T follicular helper cell (primary cell): ENCODE results near the gene CDH13.

ENCODE experiments used
- DNase-seq: peaks from one replicate; pipeline ENCODE4 v3.0.0-alpha.2; 2020; ENCODE audit warnings: low read depth

The CDH13 gene

GRCh38 chr16:82628088-82628423, 1.3 kb downstream of the CDH13 start:
- DNase-seq = no peak

DNA sequence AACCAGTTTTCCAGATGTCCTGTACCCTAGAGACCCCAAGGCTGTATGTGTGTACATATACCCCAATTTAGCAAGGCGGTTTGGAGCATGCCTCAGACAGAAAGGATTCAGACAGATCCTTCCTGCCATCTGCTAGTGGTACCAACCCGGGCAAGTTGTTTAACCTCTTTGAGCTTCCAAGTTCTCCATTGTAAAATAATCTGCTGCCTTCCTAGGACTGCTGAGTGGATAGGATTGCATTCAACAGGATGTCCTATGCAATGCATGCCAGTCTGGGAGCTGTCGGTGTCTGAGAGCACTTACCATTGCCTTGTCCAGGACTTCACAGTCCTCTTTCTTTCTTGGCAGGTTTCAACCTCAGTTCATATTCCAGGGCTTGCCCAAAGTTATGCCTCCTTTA, 1.9 kb downstream of the CDH13 start:
- no peak for DNase-seq

GRCh38 chr16:82629441-82630027, 2.8 kb downstream of the CDH13 start:
- no peak for DNase-seq

DNA sequence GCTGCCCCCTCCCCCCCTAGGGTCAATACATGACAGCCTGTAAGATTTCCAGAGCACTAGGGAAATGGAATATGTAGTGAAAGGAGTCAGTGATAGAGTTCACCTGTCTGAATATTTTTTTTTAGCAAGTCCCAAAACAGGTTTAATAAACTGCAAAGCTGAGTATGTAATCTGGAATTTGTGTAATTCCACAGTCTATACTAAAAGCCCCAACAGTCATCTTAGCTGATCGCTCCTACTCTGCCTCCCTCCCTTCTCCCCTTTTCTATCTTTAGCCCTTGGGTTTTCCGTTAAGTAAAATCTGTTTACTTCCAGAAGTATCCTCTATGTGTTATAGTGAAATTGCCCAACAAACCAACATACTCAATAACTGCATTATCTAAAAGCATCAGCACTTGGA, 3.5 kb downstream of the CDH13 start:
- DNase-seq = no peak

GRCh38 chr16:82630688-82631087, 3.9 kb downstream of the CDH13 start:
- no peak for DNase-seq

DNA sequence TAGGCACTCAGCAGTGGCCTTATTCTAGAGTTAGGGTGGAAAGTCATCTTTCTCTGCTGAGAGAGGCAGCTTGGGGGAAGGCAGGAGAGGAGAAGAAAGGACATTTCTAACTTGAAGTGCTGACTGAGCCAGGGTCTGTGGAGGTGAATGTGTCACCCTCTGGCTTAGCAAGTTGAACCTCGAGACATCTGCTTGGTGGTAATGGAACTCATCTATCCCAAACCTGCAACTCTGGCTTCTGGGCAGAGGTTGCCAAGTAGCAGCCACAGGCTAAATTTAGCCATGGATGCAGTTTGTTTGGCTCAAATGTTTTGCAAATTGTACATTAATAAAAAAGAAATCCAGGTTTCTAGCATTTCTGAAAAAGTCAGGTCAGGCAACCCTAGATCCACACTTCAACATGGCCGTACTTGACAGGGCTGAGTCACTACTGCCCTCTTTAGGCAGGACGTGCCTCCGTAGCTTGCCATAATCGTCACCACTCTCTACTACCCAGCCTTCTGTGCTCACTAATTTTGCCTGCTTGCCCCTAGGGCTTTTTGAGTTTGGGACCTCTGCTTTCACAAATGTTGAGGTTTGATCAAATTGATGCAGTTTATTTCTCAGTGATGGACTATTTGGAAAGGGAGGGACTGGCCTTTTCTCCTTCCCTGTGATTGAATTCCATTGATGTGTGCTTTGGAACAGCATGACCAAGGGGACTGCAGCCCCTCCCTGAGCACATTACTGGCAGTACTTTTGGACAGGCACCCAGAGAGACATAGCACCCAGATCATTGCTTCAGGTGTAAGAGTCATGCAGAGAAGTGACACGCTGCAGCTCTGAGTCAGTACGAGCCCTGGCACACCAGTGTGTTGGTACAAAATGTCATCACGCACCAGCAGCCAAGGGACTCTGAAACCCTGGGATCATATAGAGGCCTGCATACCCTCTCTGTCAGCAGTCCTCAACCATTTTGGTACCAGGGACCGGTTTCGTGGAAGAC, 5.2 kb downstream of the CDH13 start:
- DNase-seq = no peak

GRCh38 chr16:82633964-82634600, 7.3 kb downstream of the CDH13 start:
- no peak for DNase-seq

DNA sequence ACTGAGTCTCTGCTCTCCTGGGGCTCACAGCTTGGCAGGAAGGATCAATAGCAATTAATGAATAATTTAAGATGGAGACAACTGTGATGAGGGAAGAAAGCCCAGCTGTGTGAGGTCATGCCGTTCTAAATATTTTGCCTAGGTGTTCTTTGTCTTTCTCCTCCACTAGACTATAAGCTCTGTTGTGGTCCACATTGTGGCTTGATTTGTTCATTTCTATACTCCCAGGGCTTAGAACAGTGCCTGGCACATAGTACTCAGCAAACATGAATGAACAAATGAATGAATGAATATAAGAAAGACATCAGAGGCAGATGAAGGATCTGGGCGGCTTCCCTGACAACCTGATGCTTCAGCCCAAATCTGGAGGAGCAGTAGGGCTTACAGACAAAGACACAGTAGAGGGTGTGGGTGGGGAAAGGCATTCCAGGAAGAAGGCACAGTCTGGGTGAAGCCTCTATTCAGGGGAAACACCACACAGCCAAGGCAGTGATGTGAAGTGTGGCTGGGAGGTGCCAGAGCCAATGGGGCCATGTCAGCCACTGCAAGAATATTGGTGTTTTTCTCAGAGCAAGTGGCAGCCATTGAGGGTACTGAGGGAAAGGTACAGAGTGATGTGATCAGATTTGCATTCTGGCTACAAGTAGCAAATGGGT, 8.3 kb downstream of the CDH13 start:
- no peak for DNase-seq

GRCh38 chr16:82636485-82636884, 9.7 kb downstream of the CDH13 start:
- DNase-seq = no peak

DNA sequence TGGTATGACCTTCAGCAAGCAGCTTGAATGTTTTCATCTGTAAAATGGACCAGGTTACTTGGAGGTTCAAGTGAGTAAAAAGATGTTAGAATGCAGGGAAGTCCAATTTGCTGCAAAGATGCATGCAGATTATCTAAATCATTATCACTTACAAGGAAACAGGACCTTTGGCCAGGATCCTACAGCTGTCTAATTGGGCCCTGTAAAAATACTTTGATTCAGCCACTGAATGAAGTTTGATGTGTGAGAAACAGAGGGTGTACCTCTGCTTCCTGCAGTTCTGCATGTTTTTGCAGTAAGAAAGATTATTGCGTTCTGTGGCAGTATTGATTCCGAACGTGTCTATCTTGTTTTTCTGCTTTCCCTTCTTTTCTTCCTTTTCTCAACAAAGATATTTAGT, 10.2 kb downstream of the CDH13 start:
- no peak for DNase-seq

DNA sequence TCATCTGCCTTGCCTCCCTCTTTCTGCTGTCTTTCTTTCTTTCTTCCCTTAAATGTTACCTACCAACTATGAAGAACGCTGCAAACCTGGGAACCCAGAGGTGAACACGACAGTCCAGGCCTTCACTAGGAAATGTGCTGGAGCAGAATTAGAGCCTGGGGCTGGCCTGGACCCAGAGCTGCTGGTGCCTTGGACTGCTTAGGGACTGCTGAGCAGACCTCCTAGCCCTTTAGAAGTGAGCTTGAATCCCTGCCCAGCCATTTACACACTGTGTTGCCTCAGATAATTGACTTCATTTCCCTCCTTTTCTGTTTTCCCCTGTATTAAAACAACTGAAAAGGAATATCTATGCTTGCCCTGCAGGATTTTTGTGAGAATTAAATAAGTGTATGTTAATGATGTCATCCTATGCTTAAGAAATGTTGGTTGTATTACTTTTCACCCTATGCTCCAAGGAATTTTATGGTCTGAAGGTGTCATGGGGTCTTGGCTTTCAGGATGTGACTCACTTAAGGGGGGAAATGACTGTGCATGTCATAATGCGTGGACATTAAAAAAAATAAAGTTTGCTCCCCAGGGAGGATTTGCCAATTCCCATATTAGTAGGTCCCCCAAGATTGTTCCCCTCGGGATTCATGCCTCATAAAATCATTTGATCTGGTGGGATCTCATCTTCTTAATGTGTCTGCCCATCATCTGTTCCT, 11.5 kb downstream of the CDH13 start:
- no peak for DNase-seq

GRCh38 chr16:82639263-82639662, 12.5 kb downstream of the CDH13 start:
- no peak for DNase-seq

DNA sequence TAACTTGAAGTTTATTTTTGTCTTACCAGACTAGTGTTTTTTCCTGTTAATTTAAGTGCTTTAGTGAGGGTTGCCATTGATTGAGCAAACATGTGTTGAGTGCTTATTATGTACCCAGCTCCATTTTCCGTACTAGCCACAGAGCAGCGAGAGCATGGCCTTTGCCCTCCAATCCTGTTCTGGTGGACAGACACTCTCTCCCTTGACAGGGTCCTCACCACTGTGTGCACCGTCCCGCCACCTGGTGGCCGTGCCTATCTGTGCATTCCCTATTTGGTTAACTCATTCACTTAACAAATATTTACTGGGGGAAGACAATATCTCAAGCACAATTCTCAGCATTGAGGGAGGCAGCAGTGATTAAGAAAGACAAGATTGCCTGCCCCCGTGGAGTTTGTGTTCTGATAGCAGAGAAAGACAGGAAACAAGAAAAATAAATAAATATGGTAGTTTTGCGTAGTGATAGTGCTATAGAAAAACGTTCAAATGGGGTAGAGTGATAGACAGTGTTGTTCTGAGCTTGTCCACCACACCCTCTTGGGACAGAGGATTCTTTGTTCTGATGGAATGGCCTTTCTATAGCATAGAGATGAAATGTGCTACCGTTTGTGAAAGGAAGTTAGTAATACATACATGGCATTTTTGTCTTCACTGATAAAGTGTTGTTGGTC, 13.0 kb downstream of the CDH13 start:
- no peak for DNase-seq

DNA sequence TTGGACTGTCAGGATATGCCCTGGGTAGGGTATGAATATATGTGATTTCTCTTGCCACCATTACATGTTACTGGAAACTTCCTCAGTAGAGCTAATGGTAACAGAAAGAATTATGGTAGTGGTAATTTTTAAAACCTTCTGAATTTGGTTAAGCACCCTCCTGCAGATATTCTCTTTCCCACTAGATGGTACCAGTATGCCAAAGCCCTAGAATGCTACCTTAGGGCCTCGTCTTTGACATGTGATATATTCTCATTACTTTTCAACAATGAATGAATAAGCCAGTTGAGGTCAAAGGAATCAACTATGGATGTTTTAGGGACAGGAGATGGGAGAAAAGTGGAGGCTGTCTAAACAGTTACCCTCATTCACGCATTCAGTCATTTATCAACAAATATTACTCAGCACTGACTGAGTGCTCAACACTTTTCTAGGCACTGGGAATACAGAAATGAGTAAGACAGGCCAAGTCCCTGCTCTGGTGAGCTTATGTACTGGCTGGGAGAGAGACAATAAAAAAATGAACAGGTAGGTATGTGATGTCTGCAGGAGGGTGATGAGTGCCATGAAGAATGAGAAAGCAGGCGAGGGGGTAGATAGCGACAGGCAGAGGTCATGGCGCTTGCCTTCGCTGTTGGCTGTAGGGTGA, 14.7 kb downstream of the CDH13 start:
- DNase-seq = no peak

DNA sequence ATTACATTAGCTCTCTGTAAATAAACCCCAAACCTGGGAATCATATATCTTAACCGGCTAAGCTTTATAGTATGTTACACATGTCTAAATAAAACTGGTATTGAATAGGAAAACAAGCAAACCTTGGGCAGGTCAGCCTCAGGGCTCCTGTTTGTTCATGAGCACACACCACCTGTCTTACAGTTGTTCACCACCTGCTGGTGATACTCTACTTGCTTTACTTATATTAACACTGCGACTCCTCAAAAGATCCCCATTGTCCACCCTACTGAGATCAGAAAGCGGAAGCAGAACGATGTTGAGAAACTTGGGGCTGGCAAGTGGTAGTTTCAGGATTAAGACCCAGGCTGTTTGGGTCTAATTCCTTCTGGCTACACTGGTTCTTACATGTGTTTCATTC, 16.4 kb downstream of the CDH13 start:
- no peak for DNase-seq

DNA sequence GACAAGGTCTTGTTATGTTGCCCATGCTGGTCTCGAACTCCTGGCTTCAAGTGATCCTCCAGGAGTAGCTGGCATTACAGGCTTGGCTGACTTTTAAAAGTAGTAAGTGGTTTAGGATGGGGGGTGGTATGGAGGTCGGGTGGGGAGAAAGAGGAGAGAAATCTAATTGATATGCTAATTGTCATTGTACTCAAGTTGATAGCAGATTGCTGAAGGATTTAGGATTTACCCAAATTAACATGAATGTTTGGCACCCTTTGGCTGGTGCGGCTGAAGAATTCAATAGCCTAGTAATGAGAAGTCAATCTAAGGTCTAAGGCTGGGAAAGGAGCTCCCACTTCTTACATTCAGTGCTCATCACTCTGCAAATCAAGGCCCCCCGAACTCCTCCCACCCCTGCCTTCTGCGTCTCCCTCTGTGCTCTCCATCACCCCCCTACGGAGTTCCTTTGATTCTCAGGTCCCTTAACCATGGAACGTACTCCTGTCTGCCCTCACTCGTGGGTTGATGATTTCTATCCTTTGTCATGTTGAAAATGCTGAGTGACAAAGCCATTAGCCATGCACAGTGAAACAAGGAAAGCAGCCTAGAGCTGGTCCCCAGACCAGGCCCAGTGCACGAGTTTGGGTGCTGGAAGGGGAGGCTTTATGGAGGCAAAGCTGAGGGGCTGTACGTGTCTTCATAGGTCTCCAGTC, 17.3 kb downstream of the CDH13 start:
- no peak for DNase-seq

DNA sequence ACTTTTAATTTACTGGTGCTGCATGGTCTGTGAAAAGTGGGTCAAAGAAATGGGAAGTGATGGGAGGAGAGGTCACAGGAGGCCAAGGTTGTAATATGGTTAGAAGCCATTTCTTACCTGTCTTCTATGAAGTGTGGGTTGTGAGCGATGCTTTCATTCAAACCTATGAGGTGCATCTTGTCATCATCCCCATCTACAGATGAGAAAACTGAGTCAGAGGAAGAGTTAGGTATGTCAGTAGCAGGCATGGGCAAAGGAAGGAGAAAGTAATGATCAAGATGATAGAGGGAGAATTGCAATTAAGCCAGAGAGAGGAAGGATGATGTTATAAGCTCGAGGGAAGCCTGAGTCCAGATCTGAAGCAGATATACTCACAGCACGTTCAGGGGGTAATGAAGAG, 19.7 kb downstream of the CDH13 start:
- no peak for DNase-seq

GRCh38 chr16:82649766-82650165, 23.0 kb downstream of the CDH13 start:
- DNase-seq = no peak

DNA sequence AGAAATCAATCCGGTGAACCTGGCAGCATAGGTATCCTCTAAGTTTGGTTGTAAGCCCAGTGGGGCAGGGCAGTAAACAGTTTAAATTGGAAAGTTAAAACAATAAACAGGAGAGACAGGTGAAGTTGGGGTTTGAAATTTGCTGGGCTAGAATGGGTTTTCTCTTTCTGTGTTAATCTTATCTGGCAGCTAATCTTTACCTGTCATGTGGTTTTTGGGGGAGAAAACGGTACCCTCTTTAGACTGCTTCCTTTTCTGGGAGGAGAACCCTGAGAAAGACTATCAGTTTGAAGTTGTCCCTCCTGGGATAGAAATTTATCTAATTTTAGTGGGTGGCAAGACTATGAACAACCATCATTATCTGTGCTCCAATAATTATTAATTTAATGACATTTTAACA, 24.0 kb downstream of the CDH13 start:
- no peak for DNase-seq

DNA sequence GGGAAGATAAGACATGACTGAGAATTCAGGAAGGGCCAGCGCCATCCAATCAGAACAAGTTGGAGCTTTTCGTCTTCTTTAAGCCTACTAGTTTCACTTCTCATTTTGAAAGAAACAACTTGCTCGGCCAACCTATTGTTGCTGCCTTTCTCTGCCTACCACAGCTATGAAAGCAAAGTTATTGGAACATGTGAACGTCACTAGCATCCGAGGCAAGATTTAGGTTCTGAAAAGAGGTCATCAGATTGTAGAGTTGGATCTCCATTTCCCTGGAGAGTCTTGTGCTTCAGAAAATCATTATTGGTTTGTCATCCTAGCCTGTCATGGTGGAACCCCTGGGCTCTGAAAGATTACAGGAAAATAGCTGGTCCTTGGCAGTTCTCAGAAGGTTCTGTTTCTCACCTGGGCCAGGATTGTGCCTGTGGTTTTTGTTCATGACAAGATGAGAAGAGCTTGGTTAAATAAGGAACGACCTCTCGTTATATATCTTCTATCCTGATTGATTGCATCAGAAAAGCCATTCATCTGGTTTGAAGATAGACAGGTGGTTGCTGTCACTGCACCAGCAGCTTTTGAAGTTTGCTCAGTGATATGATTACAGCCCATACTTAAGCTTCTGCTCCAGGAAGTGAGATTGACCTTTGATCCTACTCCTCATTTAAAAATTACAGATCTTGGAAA, 25.3 kb downstream of the CDH13 start:
- DNase-seq = no peak
